H9 (cell line): ENCODE measurements around the gene SLC9A9. TPM values are rescaled to one million over a fixed set of nuclear protein-coding genes. Genes with fewer than 3 reads are reported as not detected.

Experiments used
- DNase-seq: peaks from one replicate; pipeline ENCODE4 v3.0.0-alpha.2; 2017
- H2AFZ ChIP-seq: one replicate; pipeline ENCODE4 v1.6.1; 2013; ENCODE audit warnings: mild to moderate bottlenecking, low read length, control low read depth, moderate library complexity
- H2AK5ac ChIP-seq: 2 replicates; pipeline ENCODE4 v1.6.1; 2013; ENCODE audit warnings: low read length, control low read depth, mixed read lengths; ENCODE audit not compliant: insufficient read length
- H2BK120ac ChIP-seq: one replicate; pipeline ENCODE4 v1.6.1; 2013; ENCODE audit warnings: low read depth, mild to moderate bottlenecking, low read length, control low read depth, inconsistent platforms; ENCODE audit not compliant: poor library complexity, severe bottlenecking
- H2BK12ac ChIP-seq: 2 replicates; pipeline ENCODE4 v1.6.1; 2013; ENCODE audit warnings: low read length, control low read depth, mixed read lengths, low read depth; ENCODE audit not compliant: insufficient read length
- H2BK15ac ChIP-seq: 2 replicates; pipeline ENCODE4 v1.6.1; 2013; ENCODE audit warnings: low read depth, low read length, control low read depth
- H2BK20ac ChIP-seq: one replicate; pipeline ENCODE4 v1.6.1; 2013; ENCODE audit warnings: low read depth, mild to moderate bottlenecking, low read length, control low read depth, inconsistent platforms; ENCODE audit not compliant: poor library complexity, severe bottlenecking
- H2BK5ac ChIP-seq: 2 replicates; pipeline ENCODE4 v1.6.1; 2013; ENCODE audit warnings: low read length, control low read depth, mixed read lengths; ENCODE audit not compliant: insufficient read length
- H3K14ac ChIP-seq: 2 replicates; pipeline ENCODE4 v1.6.1; 2013; ENCODE audit warnings: low read length, control low read depth; ENCODE audit not compliant: insufficient read depth
- H3K18ac ChIP-seq: 2 replicates; pipeline ENCODE4 v1.6.1; 2013; ENCODE audit warnings: low read depth, mild to moderate bottlenecking, mixed read lengths, low read length, control low read depth; ENCODE audit not compliant: insufficient read length
- H3K23ac ChIP-seq: 2 replicates; pipeline ENCODE4 v1.6.1; 2013; ENCODE audit warnings: low read length, control low read depth, mixed read lengths, low read depth; ENCODE audit not compliant: insufficient read length
- H3K23me2 ChIP-seq: 2 replicates; pipeline ENCODE4 v1.6.1; 2013; ENCODE audit warnings: low read depth, mild to moderate bottlenecking, mixed read lengths, low read length, control low read depth; ENCODE audit not compliant: insufficient read length, poor library complexity, severe bottlenecking
- H3K27ac ChIP-seq: 2 replicates; pipeline ENCODE4 v1.5.1; 2013; ENCODE audit warnings: low read length, control low read depth, mixed read lengths, low read depth; ENCODE audit not compliant: insufficient read length
- H3K27me3 ChIP-seq: 2 replicates; pipeline ENCODE4 v1.6.1; 2013; ENCODE audit warnings: low read length, control low read depth, inconsistent platforms; ENCODE audit not compliant: insufficient read depth
- H3K4ac ChIP-seq: 2 replicates; pipeline ENCODE4 v1.6.1; 2013; ENCODE audit warnings: low read depth, mild to moderate bottlenecking, control low read depth, inconsistent platforms, low read length, moderate library complexity
- H3K4me1 ChIP-seq: 2 replicates; pipeline ENCODE4 v1.6.1; 2013; ENCODE audit warnings: low read length, control low read depth, inconsistent platforms; ENCODE audit not compliant: insufficient read depth
- H3K4me2 ChIP-seq: 2 replicates; pipeline ENCODE4 v1.6.1; 2013; ENCODE audit warnings: low read length, control low read depth, mixed read lengths; ENCODE audit not compliant: insufficient read length, insufficient read depth
- H3K56ac ChIP-seq: 2 replicates; pipeline ENCODE4 v1.6.1; 2013; ENCODE audit warnings: low read depth, mild to moderate bottlenecking, mixed read lengths, low read length, control low read depth; ENCODE audit not compliant: insufficient read length
- H3K79me1 ChIP-seq: 2 replicates; pipeline ENCODE4 v1.6.1; 2013; ENCODE audit warnings: low read depth, mild to moderate bottlenecking, moderate library complexity, low read length, control low read depth, inconsistent platforms; ENCODE audit not compliant: insufficient read depth, poor library complexity, severe bottlenecking
- H3K79me2 ChIP-seq: 2 replicates; pipeline ENCODE4 v1.6.1; 2013; ENCODE audit warnings: low read length, control low read depth, inconsistent platforms; ENCODE audit not compliant: insufficient read depth
- H3K9ac ChIP-seq: 2 replicates; pipeline ENCODE4 v1.6.1; 2013; ENCODE audit warnings: low read length, control low read depth, mixed read lengths; ENCODE audit not compliant: insufficient read length; ENCODE audit errors: extremely low read depth
- H3K9me3 ChIP-seq: one replicate; pipeline ENCODE4 v1.6.1; 2013; ENCODE audit warnings: low read depth, low read length, inconsistent platforms; ENCODE audit not compliant: control insufficient read depth
- H3T11ph ChIP-seq: one replicate; pipeline ENCODE4 v1.6.1; 2013; ENCODE audit warnings: mild to moderate bottlenecking, low read length, control low read depth, inconsistent platforms
- H4K20me1 ChIP-seq: one replicate; pipeline ENCODE4 v1.6.1; 2013; ENCODE audit not compliant: control insufficient read depth, insufficient read length, insufficient read depth
- H4K5ac ChIP-seq: 2 replicates; pipeline ENCODE4 v1.6.1; 2013; ENCODE audit warnings: low read depth, mild to moderate bottlenecking, mixed read lengths, low read length, control low read depth; ENCODE audit not compliant: insufficient read length
- H4K8ac ChIP-seq: replicated peaks from 2 replicates; pipeline ENCODE4 v1.6.1; 2013; ENCODE audit warnings: low read length, control low read depth, mixed read lengths, low read depth; ENCODE audit not compliant: insufficient read length
- H4K91ac ChIP-seq: 2 replicates; pipeline ENCODE4 v1.6.1; 2013; ENCODE audit warnings: low read depth, mild to moderate bottlenecking, moderate library complexity, mixed read lengths, low read length, control low read depth; ENCODE audit not compliant: insufficient read length
- H3K27ac Mint-ChIP-seq, 3 experiments: 2 replicates in 2 of 3; 3 replicates in 1 of 3; pipeline ENCODE4 v1.8.0; 2020 to 2021; ENCODE audit warnings: mixed read lengths in 3 of 3, mild to moderate bottlenecking in 1 of 3, moderate library complexity in 1 of 3
- H3K27me3 Mint-ChIP-seq: 2 replicates; pipeline ENCODE4 v1.8.0; 2021; ENCODE audit warnings: low read depth, mild to moderate bottlenecking, moderate library complexity, mixed read lengths
- H3K36me3 Mint-ChIP-seq, 3 experiments: 2 replicates in 2 of 3; 3 replicates in 1 of 3; pipeline ENCODE4 v1.8.0; 2020 to 2021; ENCODE audit warnings: low read depth in 3 of 3, mixed read lengths in 3 of 3; ENCODE audit not compliant: insufficient read depth in 1 of 3
- H3K4me1 Mint-ChIP-seq, 2 experiments: 2 replicates each; pipeline ENCODE4 v1.8.0; 2020; ENCODE audit warnings: mixed read lengths in 2 of 2
- H3K4me3 Mint-ChIP-seq, 2 experiments: 2 replicates in 1 of 2; 3 replicates in 1 of 2; pipeline ENCODE4 v1.8.0; 2020 to 2021; ENCODE audit warnings: mild to moderate bottlenecking in 2 of 2, mixed read lengths in 2 of 2, moderate library complexity in 1 of 2
- H3K9me3 Mint-ChIP-seq, 2 experiments: 2 replicates in 1 of 2; 3 replicates in 1 of 2; pipeline ENCODE4 v1.8.0; 2020; ENCODE audit warnings: mild to moderate bottlenecking in 2 of 2, mixed read lengths in 2 of 2, moderate library complexity in 1 of 2
- WGBS: extraction: QIAGEN DNeasy Blood & Tissue Kit; methylation state at CpG from one replicate; pipeline ENCODE4 v1.1.7; 2013; ENCODE audit warnings: missing lambda C conversion rate, low lambda C conversion rate, mixed read lengths; ENCODE audit not compliant: insufficient read length; ENCODE audit errors: extremely low coverage; 5-methylcytosine and 5-hydroxymethylcytosine counted together
- total RNA-seq: library from RNA; stranded (reverse); gene quantifications from 2 replicates; pipeline ENCODE4 v1.2.1, GENCODE V29; 2021
- TF ChIP-seq, protein P1 (sequence below): fragments of 200-600 bp; sonication (generic); conservative IDR thresholded peaks from 3 replicates; pipeline ENCODE4 v1.8.0; 2021; ENCODE audit warnings: antibody characterized with exemption, mild to moderate bottlenecking

Gene SLC9A9
- total RNA-seq, 1 experiment from 2014 or later = 0.35 TPM

GRCh38 chr3:143240886-143241285 is 607.4 kb downstream of the SLC9A9 start:
- H3K79me2 ChIP-seq = no peaks in the 10 kb centered on the region
- H4K8ac ChIP-seq = no peak overlapping the region
- no peak overlapping the region for H3K23ac ChIP-seq
- H3K4ac ChIP-seq = no peak overlapping the region
- H3K9me3 ChIP-seq = no peaks in the 10 kb centered on the region
- H3K18ac ChIP-seq = no peak overlapping the region
- no peak overlapping the region for H3K14ac ChIP-seq
- Mint-ChIP-seq H3K4me3 (no peak overlapping the region), H3K36me3 (no peaks in the 10 kb centered on the region; a peak in 1 of 7 replicates), H3K27ac (no peak overlapping the region), H3K4me1 (peaks cover 4 to 5% of the 10 kb centered on the region in 2 experiments; a peak in 3 of 4 replicates), H3K9me3 (no peaks in the 10 kb centered on the region; a peak in 2 of 5 replicates), H3K27me3 (no peaks in the 10 kb centered on the region)
- H4K5ac ChIP-seq = no peak overlapping the region
- no peaks in the 10 kb centered on the region for H3K27me3 ChIP-seq
- no CpG with 5 or more reads among the region's 4 CpGs for WGBS
- no peak overlapping the region for H2BK120ac ChIP-seq
- no peak overlapping the region for H2BK12ac ChIP-seq
- no peak overlapping the region for H3T11ph ChIP-seq
- no peak overlapping the region for H3K4me2 ChIP-seq
- no peak overlapping the region for H2BK20ac ChIP-seq
- no peaks in the 10 kb centered on the region for H3K79me1 ChIP-seq
- no peak overlapping the region for H2BK5ac ChIP-seq
- no peak overlapping the region for H2BK15ac ChIP-seq
- no peaks in the 10 kb centered on the region for H3K23me2 ChIP-seq
- H3K4me1 ChIP-seq = 0 out of 2 replicates have a peak, but pooled peaks cover 3% of the 10 kb centered on the region
- DNase-seq = no peak
- no peak overlapping the region for H2AFZ ChIP-seq
- H4K20me1 ChIP-seq = no peaks in the 10 kb centered on the region
- no peak overlapping the region for H4K91ac ChIP-seq
- H3K56ac ChIP-seq = no peak overlapping the region
- TF ChIP-seq, protein P1, sequence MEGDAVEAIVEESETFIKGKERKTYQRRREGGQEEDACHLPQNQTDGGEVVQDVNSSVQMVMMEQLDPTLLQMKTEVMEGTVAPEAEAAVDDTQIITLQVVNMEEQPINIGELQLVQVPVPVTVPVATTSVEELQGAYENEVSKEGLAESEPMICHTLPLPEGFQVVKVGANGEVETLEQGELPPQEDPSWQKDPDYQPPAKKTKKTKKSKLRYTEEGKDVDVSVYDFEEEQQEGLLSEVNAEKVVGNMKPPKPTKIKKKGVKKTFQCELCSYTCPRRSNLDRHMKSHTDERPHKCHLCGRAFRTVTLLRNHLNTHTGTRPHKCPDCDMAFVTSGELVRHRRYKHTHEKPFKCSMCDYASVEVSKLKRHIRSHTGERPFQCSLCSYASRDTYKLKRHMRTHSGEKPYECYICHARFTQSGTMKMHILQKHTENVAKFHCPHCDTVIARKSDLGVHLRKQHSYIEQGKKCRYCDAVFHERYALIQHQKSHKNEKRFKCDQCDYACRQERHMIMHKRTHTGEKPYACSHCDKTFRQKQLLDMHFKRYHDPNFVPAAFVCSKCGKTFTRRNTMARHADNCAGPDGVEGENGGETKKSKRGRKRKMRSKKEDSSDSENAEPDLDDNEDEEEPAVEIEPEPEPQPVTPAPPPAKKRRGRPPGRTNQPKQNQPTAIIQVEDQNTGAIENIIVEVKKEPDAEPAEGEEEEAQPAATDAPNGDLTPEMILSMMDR = no peak
- no peak overlapping the region for H2AK5ac ChIP-seq
- H3K27ac ChIP-seq = no peak overlapping the region
- H3K9ac ChIP-seq = no peak overlapping the region
